EH (cell line): Measurements from ENCODE around the gene PFDN1.

Source experiments
- DNase-seq: peaks from one replicate; pipeline ENCODE4 v3.0.0-alpha.2; 2015; ENCODE audit warnings: low read depth

Gene PFDN1

DNA sequence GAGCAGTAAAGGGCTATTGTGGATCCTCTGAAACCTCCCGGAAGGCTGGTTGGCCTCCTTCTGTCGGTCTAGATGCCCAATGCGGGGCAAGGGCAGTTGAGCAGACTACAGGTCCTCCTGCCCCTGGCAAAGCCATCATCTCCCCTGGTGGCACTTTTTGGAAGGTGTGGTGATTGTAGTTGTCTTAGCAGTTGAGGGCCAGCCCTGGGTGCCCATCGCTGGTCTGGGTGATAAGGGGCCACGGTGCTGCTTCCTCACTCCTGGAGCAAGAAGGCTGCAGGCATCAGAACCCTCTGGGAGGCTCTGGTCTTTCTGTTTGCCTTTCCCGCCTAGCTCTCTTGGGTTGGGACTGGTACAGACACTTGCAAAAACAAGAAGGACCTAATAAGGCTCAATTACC, 64.1 kb downstream of the PFDN1 start:
- no peak for DNase-seq

DNA sequence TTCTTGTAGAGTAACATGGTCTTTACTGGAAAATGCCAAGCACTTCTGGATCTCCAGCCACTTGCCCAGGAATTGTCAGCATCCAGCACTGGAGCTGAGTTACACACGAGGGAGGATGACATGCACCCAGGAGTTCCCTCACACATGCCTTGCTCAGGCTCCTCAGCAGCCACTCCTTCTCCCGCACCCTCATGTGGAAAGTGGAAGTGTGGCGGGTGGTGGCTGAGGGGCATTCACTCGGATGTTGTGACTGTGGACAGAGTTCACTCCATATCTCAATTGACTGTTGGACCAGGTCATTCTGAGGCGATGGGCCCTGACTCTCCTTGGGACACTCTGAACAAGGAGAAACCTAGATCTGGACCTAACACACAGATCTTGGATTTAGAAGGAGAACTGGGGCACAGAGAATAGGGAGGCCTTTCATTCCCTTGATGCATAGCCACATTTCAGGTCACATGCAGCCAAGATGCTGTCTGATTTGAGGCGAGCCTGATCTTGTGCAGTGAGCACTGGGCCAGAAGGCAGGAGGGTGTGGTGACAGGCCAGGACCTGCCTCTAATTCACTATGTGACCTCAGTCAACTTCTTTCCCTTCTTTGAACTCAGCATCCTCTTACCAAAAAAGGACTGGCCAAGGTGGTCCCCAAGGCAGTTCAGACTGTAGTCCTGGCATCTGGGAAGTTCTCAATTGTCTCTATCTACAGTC, 65.9 kb downstream of the PFDN1 start:
- DNase-seq: no peak

DNA sequence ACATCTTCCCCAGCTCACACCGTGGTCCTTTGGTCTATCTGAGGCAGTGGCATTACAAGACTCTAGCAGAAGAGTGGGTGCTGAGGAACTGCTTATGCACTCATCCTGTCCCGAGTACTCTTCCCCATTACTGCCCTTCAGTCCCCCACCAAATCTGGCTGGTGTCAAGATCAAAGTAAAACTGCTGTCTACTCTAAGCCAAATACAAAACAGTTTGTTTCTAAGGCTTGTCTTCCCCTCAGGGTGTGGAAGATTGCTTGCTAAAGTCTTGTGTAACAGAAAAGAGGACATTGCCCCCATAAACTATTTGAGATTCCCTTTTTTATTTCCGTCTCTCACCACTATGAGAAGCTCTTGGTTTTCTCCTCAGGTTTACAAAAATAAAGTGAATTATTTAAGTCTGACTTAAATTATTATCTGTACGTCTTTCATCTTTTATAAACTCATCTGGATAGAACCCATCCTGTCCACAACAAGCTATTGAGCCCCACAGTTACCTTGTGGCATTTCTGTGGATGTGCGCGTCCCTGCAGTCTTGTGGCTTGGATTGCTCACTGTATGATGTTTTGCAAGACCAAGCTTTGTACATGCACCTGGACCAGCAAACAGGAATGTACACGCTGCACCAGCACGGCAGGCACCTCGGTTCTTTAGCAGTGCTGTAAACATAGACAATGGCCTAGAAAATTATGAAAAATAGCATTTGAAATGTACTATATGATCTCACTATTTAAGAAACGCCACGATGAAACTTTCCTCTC, 66.9 kb downstream of the PFDN1 start:
- no peak for DNase-seq

DNA sequence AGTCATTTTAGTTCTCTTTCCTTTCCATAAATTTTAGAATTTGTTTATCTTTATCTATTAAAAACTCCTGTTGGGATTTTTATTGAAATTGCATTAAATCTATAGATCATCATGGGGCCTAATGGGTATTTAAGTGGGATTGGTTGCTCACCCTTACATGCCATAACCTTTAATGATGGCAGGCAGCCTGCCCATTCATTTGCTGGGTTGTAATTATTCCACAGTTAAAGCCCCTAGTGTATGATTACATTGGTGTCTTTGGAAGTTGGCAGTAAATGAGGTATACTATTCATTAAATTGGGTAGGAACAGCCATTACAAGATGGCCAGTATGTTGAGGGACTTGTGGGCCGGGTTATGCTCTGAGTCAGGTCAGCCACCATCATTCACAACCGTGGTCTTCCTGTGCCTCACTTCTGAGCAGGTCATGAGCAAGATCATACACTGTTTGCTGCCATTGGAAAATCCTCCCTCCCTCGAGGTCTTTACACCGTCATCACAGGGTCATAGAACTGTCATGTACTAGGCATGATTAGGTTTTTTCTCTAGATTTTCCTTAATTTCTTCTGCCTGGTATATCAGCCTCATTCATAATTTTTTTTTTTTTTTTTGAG, 68.4 kb downstream of the PFDN1 start:
- DNase-seq: no peak

DNA sequence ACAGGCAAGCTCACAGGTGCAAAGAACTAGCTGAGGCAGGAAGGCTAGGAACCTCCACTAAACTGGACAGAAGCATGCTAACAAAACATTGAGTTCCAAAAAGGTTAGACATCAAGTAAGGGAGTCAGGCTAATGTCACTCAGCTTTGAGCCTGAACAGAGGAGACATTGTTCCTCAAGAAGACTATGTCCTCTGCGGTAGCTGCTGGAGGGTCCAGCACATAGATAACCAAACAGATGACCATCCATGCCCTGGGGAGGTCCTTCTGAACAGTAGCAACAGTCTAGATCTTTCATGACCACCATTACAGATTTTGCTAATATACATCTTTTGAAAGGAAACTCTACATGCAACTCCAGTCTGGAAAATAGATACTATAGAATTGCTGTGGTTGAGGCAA, 70.2 kb downstream of the PFDN1 start:
- no peak for DNase-seq

DNA sequence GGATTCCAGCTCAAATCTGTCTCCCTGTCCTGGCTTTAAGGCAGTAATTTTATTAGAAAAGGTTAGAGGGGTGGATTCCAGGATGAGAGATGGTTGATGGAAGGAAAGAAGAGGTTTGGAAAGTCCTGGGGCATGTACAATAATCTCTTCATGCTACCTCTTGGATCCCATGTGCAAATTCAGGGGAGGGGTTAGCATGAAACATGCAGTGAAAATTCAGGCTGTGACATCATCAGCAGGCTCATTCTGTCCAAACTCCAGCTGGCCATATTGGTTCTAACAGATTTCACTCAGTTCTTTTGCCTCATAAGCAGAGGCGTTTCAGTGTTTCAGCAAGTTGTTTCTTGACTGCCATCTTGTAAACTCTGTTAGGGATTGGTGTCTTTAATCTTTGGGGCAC, 72.5 kb downstream of the PFDN1 start:
- no peak for DNase-seq

DNA sequence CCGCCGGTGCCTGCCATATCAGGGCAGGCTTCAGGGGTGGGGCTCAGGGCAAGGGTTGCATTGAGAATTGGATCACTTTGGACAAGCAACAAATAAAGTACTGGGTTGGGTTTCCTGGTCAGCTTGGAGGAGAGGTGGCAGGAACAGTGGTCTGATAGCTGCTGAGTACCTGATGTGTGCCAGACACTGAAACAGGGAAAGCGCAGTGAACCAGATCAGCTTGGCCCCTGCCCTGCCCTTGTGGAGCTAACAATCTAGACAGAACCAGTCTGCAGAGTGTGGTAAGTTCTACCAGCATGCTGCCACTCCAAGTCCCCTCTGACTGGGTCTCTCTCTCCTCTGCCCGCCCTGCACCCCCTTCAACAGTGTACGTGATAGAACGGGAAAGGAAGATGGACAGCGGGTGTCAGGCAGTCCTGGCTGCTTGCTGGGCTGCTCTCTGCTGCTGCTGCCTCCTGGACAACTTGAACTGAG, 74.5 kb downstream of the PFDN1 start:
- no peak for DNase-seq

DNA sequence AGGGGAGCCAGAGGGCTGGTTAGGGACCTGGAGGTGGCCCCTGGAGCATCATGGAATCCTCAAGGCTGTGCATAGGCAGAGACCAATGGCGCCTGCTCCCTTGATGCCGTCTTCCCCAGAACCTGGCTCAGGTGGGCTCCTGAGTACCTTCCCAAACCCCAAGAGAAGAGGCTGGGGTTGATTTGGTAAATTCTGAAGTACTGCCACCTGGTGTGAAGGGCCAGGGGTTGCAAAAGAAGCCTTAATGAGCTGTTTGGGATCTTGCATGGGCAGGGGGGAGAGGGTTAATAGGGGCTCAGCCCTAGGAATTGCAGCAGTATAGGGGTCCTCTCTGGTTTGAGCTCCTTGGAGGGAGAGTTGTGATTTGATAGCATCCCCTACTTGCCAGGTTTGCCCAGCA, 75.9 kb downstream of the PFDN1 start:
- no peak for DNase-seq

DNA sequence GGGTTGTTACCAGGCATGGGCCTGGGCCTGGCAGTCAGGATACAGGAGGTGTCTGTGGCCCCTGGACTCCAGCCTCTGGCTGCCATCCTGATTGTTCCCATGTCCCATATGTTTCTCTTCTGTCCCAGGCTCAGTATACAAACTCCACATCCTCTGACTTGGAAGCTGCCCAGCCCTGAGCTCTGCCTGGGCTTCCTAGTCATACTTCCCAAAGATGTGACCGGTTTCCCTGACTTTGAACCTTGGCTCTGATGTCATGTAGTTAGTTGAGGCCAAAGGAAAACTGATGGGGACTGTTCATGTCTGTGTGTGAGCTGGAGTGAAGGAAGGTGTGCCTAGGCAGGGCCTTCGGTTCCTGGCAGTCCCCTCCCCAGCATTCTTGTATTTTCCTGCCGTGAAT, 77.5 kb downstream of the PFDN1 start:
- DNase-seq: no peak

DNA sequence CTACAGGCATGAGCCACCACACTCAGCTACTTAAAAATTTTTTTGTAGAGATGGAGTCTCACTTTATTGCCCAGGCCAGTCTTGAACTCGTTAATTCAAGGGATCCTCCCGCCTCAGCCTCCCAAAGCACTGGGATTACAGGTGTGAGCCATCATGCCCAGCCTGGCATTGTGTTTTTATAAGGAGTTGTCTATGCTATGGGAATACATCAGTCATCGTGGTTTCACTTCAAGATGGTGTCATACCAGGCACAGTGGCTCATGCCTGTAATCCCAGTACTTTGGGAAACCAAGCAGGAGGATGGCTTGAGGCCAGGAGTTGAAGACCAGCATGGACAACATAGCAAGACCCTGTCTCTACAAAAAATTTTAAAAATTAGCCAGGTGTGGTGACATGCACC, 78.2 kb downstream of the PFDN1 start:
- no peak for DNase-seq

DNA sequence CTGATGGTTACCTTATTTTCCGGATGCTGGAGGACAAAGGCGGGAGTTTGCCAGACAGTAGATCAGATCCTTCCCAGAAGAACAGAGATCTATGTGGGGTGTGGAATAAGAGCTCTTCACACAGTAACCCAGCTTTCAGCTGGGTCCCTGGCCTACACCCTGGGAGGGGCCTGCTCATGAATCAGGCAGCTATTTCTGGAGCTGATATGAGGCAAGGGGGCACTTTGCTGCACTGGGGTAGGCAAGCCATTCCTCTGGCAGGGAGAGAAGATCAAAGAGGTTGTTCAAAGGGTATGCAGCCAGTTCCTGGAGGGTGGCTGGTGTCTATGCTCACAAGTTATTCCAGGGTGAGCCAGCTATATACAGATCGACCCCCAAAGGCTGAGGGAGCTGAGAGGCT, 79.3 kb downstream of the PFDN1 start:
- DNase-seq: peak; percentile 21

DNA sequence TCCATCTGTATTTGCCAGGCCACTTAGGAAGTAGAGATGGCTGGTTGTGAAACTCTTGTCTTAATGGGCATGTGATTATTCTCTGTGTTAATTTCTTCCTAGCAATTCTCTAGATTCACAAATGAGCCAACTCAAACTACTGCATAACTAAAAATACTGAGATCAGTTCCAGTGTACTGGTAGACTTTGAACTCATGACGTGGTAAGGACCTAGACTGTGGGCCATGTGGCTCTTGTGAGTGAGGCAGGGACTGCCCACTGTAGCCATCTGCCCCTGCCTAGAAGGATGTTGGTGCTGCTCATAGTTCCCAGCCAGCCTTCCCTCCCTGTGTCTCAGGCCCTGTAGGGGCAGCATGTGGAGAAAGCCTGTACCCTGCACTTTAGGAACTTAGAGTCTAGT, 80.5 kb downstream of the PFDN1 start:
- no peak for DNase-seq

DNA sequence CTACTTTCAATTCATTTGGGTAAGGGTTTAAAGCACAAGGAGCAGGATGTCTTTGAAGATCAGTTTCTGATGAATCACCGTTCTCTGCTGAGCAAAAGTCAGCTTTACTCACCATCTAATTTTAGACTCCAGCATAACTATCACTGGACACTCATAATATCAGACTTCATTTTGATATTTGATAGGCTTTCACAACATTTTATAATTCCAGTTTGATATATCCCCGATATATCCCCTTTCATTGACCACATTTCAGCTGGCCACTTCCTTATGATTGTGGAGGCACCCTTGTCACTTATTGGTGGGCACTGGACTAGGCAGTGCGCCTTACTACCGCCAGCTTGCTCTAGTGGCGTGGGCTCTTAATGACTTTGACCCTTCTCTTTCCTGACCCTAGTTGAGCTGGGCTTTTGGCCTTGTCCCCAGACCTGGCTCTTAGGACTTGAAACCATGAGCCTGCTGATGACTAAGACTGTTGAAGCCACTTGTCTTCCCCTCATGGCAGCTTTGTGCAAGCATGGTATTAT, 81.1 kb downstream of the PFDN1 start:
- DNase-seq: peak; percentile 87

DNA sequence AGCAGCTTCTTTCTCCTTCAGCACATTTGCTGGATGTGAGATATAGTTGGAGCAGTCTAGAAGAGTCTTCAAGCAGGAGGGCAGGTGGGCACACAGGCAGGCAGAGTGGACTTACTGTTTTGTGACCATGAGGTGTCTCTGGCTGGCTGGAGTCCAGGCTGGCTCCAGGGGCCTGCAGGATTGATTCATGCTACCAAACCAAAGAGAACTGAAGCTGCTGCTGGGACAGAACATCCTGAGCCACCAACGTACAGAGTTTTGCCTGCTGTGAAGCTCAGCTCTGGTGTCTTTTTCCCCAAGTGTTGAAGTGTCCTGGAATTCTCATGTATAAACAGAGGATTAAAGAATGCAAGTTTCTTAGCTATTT, 82.2 kb downstream of the PFDN1 start:
- peak; percentile 43 for DNase-seq

DNA sequence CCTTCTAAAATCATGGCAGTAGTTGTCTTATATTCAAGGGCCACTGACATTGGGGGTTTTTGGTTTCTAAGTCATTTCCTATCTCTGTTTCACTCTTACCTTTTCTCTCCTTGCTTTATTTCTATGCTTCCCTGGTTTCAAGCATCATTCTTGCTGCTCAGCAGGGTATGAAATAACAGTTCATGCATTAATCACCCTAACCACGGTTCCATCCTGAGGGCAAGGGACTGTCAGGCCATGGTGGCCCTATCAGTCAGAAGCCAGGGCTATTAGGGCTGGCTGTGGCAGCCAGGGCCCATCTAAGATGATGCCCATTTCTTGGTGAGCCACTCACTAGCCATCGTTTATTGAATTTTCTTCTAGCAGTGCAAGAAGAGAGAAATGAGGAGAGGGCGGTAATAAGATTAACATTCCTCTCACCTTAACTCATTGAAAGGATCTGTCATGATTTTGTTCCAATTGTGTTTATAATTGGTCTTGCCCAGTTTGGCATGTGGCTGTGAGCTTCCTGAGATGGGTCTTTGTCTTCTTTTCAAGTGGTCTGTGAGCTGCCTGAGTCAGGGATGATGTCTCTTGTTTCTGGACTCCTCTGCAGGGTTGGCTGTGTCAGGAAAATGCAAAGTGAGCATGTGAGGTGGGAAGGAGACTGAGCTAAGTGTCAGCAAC, 82.7 kb downstream of the PFDN1 start:
- peak; percentile 58 for DNase-seq

DNA sequence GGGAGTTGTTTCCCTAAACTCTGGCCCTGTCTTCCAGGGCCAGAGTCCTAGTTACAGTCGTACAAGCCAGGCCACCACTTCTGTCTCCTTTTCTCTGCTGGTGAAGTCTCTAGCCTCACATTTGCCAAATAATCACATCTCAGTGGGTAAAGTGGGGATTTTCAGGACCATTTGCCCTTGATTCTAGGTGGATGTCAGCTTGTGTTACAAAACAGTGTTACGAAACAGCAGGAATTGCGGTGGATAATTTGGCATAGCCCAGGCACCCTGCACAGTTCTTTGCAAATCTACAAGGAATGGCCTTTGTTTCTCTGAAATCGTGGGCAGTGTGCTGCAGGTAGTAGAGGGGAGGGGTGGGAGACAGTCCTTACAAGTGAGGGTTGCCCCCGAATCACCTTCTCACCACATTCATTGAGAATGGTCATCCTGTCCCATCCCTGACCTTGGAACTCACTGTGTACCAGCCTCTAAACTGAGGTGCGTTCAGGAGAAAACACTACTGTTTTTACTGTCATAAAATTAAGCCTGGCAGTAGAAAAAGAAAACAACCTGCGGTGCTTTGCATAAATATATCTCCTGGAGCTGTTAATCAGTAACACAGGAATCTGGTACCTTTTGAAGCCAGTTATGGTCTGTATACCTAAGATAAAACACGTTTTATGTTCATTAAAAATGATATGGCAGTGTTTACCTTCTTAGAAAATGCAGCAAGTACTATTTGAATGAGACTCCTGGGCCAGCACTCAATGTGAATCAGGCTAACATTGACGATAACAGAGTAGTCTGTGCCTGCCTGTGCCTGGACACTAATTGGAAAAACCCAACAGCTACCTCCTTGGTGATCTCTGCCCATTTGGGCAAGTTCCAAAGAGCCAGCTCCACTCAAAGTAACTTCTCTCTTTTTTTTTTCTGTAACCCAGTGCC, 83.6 kb downstream of the PFDN1 start:
- no peak for DNase-seq

DNA sequence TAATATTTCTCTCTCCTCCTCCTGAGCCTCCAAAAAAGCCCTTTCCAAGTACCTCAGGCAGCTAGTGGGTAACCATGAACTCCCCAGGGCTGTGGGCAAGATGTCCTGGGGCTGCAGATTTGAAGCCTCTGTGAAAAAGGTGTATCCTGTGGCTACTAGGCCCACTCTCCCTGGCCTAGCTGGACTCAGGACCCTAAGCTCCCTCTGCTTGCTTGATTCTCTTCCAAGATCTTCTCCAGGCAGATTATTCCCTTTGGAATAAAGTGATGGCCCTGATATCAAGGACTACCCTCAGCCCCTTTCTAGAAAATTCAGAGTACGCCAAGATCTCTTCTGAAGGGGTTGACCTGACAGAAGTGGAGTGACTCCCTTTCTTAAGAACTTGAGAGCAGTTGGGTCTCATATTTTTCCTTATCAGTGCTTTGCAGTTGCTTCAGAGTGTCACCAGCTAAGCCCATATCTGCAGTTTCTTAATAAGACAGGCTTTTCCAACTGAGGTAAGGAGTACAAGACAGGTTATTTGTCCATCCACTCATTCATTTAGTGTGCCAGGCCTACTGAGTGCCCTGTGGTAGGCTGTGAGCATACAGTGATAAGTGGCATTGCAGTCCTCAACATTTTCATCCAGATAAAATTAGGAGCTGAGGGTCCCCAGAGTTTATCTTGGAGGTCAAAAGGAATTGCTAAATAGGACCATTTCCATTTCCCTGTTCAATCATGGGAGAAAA, 85.4 kb downstream of the PFDN1 start:
- DNase-seq: no peak

DNA sequence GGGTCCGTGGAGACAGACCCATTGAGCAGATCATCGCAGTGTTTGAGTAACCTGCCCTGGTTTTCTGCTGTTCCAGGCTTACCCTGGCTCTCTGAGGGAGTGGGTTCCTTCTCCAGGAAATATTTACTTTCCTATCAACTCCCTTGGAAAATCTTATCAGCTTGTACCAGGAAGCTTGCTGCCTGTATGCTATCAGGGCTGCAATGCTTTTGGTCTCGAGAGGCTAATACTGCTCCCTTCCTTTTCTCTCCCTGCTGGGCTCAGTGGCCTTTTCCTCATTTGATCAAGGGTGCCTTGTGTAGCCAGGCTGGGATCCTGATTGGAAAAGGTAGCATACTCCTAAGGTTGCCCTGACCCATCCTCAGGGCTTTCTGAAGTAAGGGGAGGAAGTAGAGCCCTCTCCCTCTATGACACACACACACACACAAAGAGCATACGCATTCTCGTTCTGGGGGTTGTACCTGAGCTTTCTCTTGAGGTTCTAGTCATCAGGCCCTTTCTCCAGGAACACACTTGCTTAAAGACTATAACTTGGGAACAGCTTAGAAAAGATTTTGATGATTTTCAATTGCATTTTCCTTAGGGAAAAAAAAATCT, 86.3 kb downstream of the PFDN1 start:
- no peak for DNase-seq

DNA sequence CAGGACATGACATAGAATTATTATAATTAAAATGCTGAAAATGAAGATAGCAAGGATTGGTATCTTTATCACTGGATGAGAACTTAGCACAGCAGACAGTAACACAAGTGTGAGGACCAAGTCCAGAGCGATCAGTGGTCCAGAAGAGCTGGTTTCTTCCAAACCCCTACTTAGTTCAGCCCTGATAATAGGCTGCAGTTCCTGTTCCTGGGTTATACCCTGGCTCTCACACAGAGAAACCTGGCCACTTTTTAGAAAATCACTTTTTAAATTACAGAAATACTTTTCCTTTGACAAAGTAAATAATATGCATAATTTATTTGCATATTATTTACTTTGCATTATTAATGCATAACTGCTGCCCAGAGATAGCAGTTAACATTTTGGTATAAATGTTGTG, 87.6 kb downstream of the PFDN1 start:
- no peak for DNase-seq

DNA sequence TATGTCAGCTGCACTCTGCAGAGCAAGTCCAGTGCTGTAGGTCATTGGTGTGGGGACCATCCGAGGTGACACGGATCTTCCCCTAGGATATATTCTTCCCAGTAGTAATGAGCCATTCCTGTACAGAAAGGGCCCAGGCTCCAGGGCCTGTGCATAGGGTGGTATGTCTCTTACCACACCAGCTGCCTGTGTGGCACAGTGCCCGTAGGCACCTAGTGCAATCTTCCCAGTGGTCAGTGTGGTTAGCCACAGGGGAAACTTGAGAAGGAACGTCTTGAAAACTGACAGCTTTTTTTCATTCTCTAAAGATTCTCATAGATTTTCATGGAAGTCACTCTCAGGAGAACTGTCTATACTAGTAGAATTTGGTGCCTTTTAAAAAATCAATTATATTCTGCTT, 88.1 kb downstream of the PFDN1 start:
- DNase-seq: peak; percentile 66
